Renal cortex interstitium (tissue), 11 donors: ENCODE data around the gene GPN2. TPM values are rescaled to one million over a fixed set of nuclear protein-coding genes. Genes with fewer than 3 reads are reported as not detected.
"Not testable (repeated sequence)": the region's sequence is repeated elsewhere in the genome, so short reads cannot be mapped to it uniquely, and the experiment has no call there.

ENCODE experiments used
- DNase-seq, 11 donors: peaks; one replicate each; pipeline ENCODE4 v3.0.0-alpha.2; 2013; ENCODE audit warnings: low read depth in 9 of 11, low spot score in 4 of 11; ENCODE audit errors: extremely low read depth in 1 of 11
- polyA plus RNA-seq, 3 donors: library from polyadenylated mRNA; unstranded; fragments of 120-200 nt; gene quantifications; one replicate each; pipeline ENCODE4 v1.2.1, GENCODE V29; 2013; ENCODE audit not compliant: insufficient read length in 3 of 3

The GPN2 gene
- polyA plus RNA-seq, 3 donors, result 27.2 to 34.5 (median 30.1) TPM

GRCh38 chr1:26911399-26912146 is 21.5 kb upstream of the GPN2 start:
- DNase-seq, result no peak

GRCh38 chr1:26910343-26911160 is 20.5 kb upstream of the GPN2 start:
- no peak for DNase-seq

GRCh38 chr1:26909951-26910342 is 19.9 kb upstream of the GPN2 start:
- no peak for DNase-seq

- DNase-seq, result no peak
Observed at GRCh38 chr1:26907071-26907917, 17.2 kb upstream of the GPN2 start.

- DNase-seq, result no peak
Observed at GRCh38 chr1:26900815-26901511, 10.9 kb upstream of the GPN2 start.

- DNase-seq, result peak; percentile 85 to 93 (median 90)
Observed at GRCh38 chr1:26900001-26900814, 10.1 kb upstream of the GPN2 start, which contains the start of gene GPATCH3. GPATCH3 (minus strand) TSS chr1:26900467; CDS start chr1:26900442, 25 bp downstream.

- no peak for DNase-seq
Observed at GRCh38 chr1:26897351-26897750, 7.3 kb upstream of the GPN2 start.

GRCh38 chr1:26894263-26894662 is 4.2 kb upstream of the GPN2 start:
- no peak for DNase-seq

GRCh38 chr1:26890467-26890796 is 349 bp upstream of the GPN2 start:
- no peak for DNase-seq

GRCh38 chr1:26888231-26888630 is 1.9 kb downstream of the GPN2 start:
- no peak for DNase-seq

GRCh38 chr1:26887125-26887524 is 3.0 kb downstream of the GPN2 start:
- DNase-seq, result no peak

GRCh38 chr1:26882696-26883463 is 7.2 kb downstream of the GPN2 start:
- no peak for DNase-seq

- DNase-seq, result not testable (repeated sequence)
Observed at GRCh38 chr1:26881611-26882010, 8.5 kb downstream of the GPN2 start.

GRCh38 chr1:26879793-26880192 is 10.3 kb downstream of the GPN2 start:
- no peak for DNase-seq

GRCh38 chr1:26877326-26877725 is 12.8 kb downstream of the GPN2 start:
- DNase-seq, result no peak

- DNase-seq, result no peak
Observed at GRCh38 chr1:26874896-26875295, 15.2 kb downstream of the GPN2 start.

- not testable (repeated sequence) for DNase-seq
Observed at GRCh38 chr1:26873097-26873496, 17.0 kb downstream of the GPN2 start.
